ENCODE data around the gene TNIP3. TPM values are rescaled to one million over a fixed set of nuclear protein-coding genes. Genes with fewer than 3 reads are reported as not detected.

TNIP3 gene
- total and polyA plus RNA-seq, 9 of the 15 experiments (the other 6 are each of a cell fraction or from before 2014, with no cell fraction given): 0.14 TPM; not detected in 8

DNA sequence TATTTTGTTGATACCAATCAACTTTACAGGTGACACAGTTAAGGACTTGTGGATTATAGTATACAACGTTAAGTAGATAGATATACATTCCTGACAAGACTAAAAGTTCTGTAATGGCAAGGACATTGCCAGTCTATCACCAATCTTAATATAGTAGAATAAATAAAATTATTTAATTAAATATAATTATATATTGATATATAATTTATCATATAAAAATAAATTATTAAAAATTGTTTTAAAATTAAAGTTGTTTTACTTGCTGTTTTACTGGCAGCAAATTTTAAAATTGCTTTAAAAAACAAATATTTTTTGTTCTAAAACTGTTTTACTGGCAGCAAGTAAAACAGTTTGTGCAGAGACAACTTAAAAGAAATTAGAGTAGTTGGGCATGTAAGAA lies 18.7 kb downstream of the TNIP3 start:
- Histone ChIP-seq H3K36me3 (ENCODE audit: control insufficient read depth, insufficient read depth, low read length) (no peaks in the 10 kb centered on the region), H3K4me2 (ENCODE audit: insufficient read depth, low read length) (no peak overlapping the region), H3K4me3 (no peak overlapping the region), H3K9me3 (replicated peaks; ENCODE audit: control insufficient read depth, insufficient read depth, low read depth, low read length) (no peaks in the 10 kb centered on the region), H3K9ac (ENCODE audit: insufficient read depth in 1 of 2, low read depth in 2 of 2, low read length in 2 of 2) (no peak overlapping the region), H3K27ac (ENCODE audit: extremely low read depth, low read depth, low read length) (no peak overlapping the region), H3K4me1 (replicated peaks in 1 of 2; ENCODE audit: control insufficient read depth in 2 of 2, insufficient read depth in 2 of 2, low read length in 2 of 2) (no peaks in the 10 kb centered on the region), H3K9me1 (ENCODE audit: control insufficient read depth, insufficient read depth, low read length) (no peaks in the 10 kb centered on the region), H4K20me1 (replicated peaks; ENCODE audit: control insufficient read depth, insufficient read depth, low read length) (no peaks in the 10 kb centered on the region), H3K27me3 (ENCODE audit: control insufficient read depth in 2 of 2, insufficient read depth in 2 of 2, low read length in 2 of 2) (no peaks in the 10 kb centered on the region), H2AFZ (ENCODE audit: low read depth, low read length) (no peak overlapping the region), H3K79me2 (ENCODE audit: control insufficient read depth, insufficient read depth, low read length) (no peaks in the 10 kb centered on the region)
- TF ChIP-seq, protein P1, sequence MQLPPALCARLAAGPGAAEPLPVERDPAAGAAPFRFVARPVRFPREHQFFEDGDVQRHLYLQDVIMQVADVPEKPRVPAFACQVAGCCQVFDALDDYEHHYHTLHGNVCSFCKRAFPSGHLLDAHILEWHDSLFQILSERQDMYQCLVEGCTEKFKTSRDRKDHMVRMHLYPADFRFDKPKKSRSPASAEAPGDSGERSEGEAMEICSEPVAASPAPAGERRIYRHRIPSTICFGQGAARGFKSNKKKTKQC (CRISPR knock-in tag; IDR thresholded peaks at IDR 0.05): no peak
- no peak for TF ChIP-seq CC2D1A (IDR thresholded peaks at IDR 0.05)
- TF ChIP-seq LEF1 (IDR thresholded peaks at IDR 0.05): no peak
- no peak for TF ChIP-seq MAX (CRISPR knock-in tag; IDR thresholded peaks at IDR 0.05)
- TF ChIP-seq EWSR1 (IDR thresholded peaks at IDR 0.05; ENCODE audit: borderline replicate concordance, low read depth, partially characterized antibody): no peak
- no peak for TF ChIP-seq SAFB2 (IDR thresholded peaks at IDR 0.05; ENCODE audit: borderline replicate concordance, low read depth, low read length, severe bottlenecking)
- TF ChIP-seq MBD2 (IDR thresholded peaks at IDR 0.05; ENCODE audit: borderline replicate concordance, low read depth): no peak
- TF ChIP-seq TAL1 (IDR thresholded peaks at IDR 0.05): no peak
- TF ChIP-seq, protein P2, sequence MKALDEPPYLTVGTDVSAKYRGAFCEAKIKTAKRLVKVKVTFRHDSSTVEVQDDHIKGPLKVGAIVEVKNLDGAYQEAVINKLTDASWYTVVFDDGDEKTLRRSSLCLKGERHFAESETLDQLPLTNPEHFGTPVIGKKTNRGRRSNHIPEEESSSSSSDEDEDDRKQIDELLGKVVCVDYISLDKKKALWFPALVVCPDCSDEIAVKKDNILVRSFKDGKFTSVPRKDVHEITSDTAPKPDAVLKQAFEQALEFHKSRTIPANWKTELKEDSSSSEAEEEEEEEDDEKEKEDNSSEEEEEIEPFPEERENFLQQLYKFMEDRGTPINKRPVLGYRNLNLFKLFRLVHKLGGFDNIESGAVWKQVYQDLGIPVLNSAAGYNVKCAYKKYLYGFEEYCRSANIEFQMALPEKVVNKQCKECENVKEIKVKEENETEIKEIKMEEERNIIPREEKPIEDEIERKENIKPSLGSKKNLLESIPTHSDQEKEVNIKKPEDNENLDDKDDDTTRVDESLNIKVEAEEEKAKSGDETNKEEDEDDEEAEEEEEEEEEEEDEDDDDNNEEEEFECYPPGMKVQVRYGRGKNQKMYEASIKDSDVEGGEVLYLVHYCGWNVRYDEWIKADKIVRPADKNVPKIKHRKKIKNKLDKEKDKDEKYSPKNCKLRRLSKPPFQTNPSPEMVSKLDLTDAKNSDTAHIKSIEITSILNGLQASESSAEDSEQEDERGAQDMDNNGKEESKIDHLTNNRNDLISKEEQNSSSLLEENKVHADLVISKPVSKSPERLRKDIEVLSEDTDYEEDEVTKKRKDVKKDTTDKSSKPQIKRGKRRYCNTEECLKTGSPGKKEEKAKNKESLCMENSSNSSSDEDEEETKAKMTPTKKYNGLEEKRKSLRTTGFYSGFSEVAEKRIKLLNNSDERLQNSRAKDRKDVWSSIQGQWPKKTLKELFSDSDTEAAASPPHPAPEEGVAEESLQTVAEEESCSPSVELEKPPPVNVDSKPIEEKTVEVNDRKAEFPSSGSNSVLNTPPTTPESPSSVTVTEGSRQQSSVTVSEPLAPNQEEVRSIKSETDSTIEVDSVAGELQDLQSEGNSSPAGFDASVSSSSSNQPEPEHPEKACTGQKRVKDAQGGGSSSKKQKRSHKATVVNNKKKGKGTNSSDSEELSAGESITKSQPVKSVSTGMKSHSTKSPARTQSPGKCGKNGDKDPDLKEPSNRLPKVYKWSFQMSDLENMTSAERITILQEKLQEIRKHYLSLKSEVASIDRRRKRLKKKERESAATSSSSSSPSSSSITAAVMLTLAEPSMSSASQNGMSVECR (CRISPR knock-in tag; IDR thresholded peaks at IDR 0.05): no peak
- TF ChIP-seq POU5F1 (IDR thresholded peaks at IDR 0.05; ENCODE audit: borderline replicate concordance, low read depth, low read length, partially characterized antibody): no peak
- no peak for TF ChIP-seq EZH2 (IDR thresholded peaks at IDR 0.05; ENCODE audit: borderline replicate concordance, low read depth, low read length)
- TF ChIP-seq, protein P3, sequence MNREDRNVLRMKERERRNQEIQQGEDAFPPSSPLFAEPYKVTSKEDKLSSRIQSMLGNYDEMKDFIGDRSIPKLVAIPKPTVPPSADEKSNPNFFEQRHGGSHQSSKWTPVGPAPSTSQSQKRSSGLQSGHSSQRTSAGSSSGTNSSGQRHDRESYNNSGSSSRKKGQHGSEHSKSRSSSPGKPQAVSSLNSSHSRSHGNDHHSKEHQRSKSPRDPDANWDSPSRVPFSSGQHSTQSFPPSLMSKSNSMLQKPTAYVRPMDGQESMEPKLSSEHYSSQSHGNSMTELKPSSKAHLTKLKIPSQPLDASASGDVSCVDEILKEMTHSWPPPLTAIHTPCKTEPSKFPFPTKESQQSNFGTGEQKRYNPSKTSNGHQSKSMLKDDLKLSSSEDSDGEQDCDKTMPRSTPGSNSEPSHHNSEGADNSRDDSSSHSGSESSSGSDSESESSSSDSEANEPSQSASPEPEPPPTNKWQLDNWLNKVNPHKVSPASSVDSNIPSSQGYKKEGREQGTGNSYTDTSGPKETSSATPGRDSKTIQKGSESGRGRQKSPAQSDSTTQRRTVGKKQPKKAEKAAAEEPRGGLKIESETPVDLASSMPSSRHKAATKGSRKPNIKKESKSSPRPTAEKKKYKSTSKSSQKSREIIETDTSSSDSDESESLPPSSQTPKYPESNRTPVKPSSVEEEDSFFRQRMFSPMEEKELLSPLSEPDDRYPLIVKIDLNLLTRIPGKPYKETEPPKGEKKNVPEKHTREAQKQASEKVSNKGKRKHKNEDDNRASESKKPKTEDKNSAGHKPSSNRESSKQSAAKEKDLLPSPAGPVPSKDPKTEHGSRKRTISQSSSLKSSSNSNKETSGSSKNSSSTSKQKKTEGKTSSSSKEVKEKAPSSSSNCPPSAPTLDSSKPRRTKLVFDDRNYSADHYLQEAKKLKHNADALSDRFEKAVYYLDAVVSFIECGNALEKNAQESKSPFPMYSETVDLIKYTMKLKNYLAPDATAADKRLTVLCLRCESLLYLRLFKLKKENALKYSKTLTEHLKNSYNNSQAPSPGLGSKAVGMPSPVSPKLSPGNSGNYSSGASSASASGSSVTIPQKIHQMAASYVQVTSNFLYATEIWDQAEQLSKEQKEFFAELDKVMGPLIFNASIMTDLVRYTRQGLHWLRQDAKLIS (CRISPR knock-in tag; IDR thresholded peaks at IDR 0.05): no peak
- no peak for TF ChIP-seq SNAPC5 (CRISPR knock-in tag; IDR thresholded peaks at IDR 0.05)
- no peak for TF ChIP-seq PRMT5 (CRISPR knock-in tag; IDR thresholded peaks at IDR 0.05)
- TF ChIP-seq HNRNPL (IDR thresholded peaks at IDR 0.05; ENCODE audit: low read depth, low read length): no peak
- ChIA-PET POLR2A (no interaction called here), CTCF (ENCODE audit: low intra/inter-chr PET ratio) (no interaction called here)
- in situ Hi-C loops (cut with MboI) (no loop called here), intact Hi-C loops (cut with micrococcal nuclease) (no loop called here)
- FAIRE-seq (no peak), DNase-seq (ENCODE audit: extremely low read depth in 1 of 4, low spot score in 3 of 4) (no peak), ATAC-seq (no peak)
- WGBS (ENCODE audit: insufficient coverage, low coverage, missing lambda C conversion rate): 0% methylated on average over 1 of the region's 1 CpG
- no TSS peak for BruUV-seq (replicated peaks)

All from K562 (cell line).